Stimulated activated CD8-positive, alpha-beta memory T cell treated with anti-CD3 and anti-CD28 coated beads, Interleukin-7, amount 100 ng/mL, for 48 hours (primary cell): ENCODE results near the gene GPR107.

ENCODE experiments used
- DNase-seq, 2 donors: peaks; one replicate each; pipeline ENCODE4 v3.0.0-alpha.2; 2020; ENCODE audit warnings: low read depth in 1 of 2; ENCODE audit errors: extremely low read depth in 1 of 2

GPR107 gene

GRCh38 chr9:130179331-130179907 lies 125.7 kb downstream of the GPR107 start:
- DNase-seq = no peak

- no peak for DNase-seq
Observed at GRCh38 chr9:130180516-130180915, 126.8 kb downstream of the GPR107 start.

GRCh38 chr9:130181678-130182380 lies 128.1 kb downstream of the GPR107 start:
- DNase-seq = no peak

- no peak for DNase-seq
Observed at GRCh38 chr9:130182381-130182909, 128.7 kb downstream of the GPR107 start.

- no peak for DNase-seq
Observed at GRCh38 chr9:130183133-130183762, 129.5 kb downstream of the GPR107 start.

GRCh38 chr9:130185017-130185416 lies 131.3 kb downstream of the GPR107 start:
- DNase-seq = no peak

- no peak for DNase-seq
Observed at GRCh38 chr9:130185490-130186031, 131.9 kb downstream of the GPR107 start.

- DNase-seq = no peak
Observed at GRCh38 chr9:130186051-130186450, 132.3 kb downstream of the GPR107 start.

- DNase-seq = no peak
Observed at GRCh38 chr9:130186839-130187522, 133.3 kb downstream of the GPR107 start.

- no peak for DNase-seq
Observed at GRCh38 chr9:130187523-130187846, 133.8 kb downstream of the GPR107 start.

GRCh38 chr9:130188860-130189481 lies 135.3 kb downstream of the GPR107 start:
- no peak for DNase-seq
